SKM-1 (cell line): Measurements from ENCODE around the gene TICRR.
A peak's percentile ranks its signal among the peaks of the same experiment; 100 is the strongest.

Experiments
- DNase-seq: peaks from one replicate; lab custom pipeline; 2025; ENCODE audit not compliant: unreplicated experiment; lab: John Stamatoyannopoulos, UW

The TICRR gene

GRCh38 chr15:89627256-89627970 lies 52.1 kb downstream of the TICRR start:
- no peak for DNase-seq

- DNase-seq, result no peak
These were observed 53.0 kb downstream of the TICRR start for GRCh38 chr15:89628301-89628700.

GRCh38 chr15:89628806-89629715 lies 53.8 kb downstream of the TICRR start:
- no peak for DNase-seq

GRCh38 chr15:89629829-89630228 lies 54.6 kb downstream of the TICRR start:
- DNase-seq, result no peak

- no peak for DNase-seq
These were observed 55.0 kb downstream of the TICRR start for GRCh38 chr15:89630260-89630659.

GRCh38 chr15:89630974-89631901 lies 56.0 kb downstream of the TICRR start:
- DNase-seq, result no peak

GRCh38 chr15:89631902-89632264 lies 56.6 kb downstream of the TICRR start:
- DNase-seq, result no peak

- DNase-seq, result no peak
These were observed 57.5 kb downstream of the TICRR start for GRCh38 chr15:89632563-89633430.

GRCh38 chr15:89633585-89633984 lies 58.3 kb downstream of the TICRR start:
- no peak for DNase-seq

GRCh38 chr15:89640245-89640644 lies 65.0 kb downstream of the TICRR start:
- DNase-seq, result no peak

GRCh38 chr15:89641053-89641452 lies 65.8 kb downstream of the TICRR start:
- no peak for DNase-seq

- DNase-seq, result no peak
These were observed 66.8 kb downstream of the TICRR start for GRCh38 chr15:89642106-89642505.

GRCh38 chr15:89645680-89646079 lies 70.4 kb downstream of the TICRR start:
- no peak for DNase-seq

- DNase-seq, result no peak
These were observed 71.3 kb downstream of the TICRR start for GRCh38 chr15:89646416-89647141.

GRCh38 chr15:89647191-89647851 lies 72.1 kb downstream of the TICRR start:
- peak; percentile 31 for DNase-seq

- no peak for DNase-seq
These were observed 73.1 kb downstream of the TICRR start for GRCh38 chr15:89648106-89649012.

GRCh38 chr15:89649013-89649625 lies 73.8 kb downstream of the TICRR start:
- DNase-seq, result no peak

- DNase-seq, result no peak
These were observed 74.4 kb downstream of the TICRR start for GRCh38 chr15:89649716-89650115.
